ENCODE results near the gene SDK1. TPM values are rescaled to one million over a fixed set of nuclear protein-coding genes. Genes with fewer than 3 reads are reported as not detected.

SDK1 gene, protein sequence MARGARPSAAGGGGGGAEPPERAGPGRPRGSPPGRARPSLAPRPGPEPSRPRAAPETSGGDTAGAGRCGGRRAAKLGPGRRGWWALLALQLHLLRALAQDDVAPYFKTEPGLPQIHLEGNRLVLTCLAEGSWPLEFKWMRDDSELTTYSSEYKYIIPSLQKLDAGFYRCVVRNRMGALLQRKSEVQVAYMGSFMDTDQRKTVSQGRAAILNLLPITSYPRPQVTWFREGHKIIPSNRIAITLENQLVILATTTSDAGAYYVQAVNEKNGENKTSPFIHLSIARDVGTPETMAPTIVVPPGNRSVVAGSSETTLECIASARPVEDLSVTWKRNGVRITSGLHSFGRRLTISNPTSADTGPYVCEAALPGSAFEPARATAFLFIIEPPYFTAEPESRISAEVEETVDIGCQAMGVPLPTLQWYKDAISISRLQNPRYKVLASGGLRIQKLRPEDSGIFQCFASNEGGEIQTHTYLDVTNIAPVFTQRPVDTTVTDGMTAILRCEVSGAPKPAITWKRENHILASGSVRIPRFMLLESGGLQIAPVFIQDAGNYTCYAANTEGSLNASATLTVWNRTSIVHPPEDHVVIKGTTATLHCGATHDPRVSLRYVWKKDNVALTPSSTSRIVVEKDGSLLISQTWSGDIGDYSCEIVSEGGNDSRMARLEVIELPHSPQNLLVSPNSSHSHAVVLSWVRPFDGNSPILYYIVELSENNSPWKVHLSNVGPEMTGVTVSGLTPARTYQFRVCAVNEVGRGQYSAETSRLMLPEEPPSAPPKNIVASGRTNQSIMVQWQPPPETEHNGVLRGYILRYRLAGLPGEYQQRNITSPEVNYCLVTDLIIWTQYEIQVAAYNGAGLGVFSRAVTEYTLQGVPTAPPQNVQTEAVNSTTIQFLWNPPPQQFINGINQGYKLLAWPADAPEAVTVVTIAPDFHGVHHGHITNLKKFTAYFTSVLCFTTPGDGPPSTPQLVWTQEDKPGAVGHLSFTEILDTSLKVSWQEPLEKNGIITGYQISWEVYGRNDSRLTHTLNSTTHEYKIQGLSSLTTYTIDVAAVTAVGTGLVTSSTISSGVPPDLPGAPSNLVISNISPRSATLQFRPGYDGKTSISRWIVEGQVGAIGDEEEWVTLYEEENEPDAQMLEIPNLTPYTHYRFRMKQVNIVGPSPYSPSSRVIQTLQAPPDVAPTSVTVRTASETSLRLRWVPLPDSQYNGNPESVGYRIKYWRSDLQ (N-terminal part only)
- 0.25 TPM for polyA plus RNA-seq (2012; ENCODE audit: insufficient read depth, insufficient read length, low read depth)

DNA sequence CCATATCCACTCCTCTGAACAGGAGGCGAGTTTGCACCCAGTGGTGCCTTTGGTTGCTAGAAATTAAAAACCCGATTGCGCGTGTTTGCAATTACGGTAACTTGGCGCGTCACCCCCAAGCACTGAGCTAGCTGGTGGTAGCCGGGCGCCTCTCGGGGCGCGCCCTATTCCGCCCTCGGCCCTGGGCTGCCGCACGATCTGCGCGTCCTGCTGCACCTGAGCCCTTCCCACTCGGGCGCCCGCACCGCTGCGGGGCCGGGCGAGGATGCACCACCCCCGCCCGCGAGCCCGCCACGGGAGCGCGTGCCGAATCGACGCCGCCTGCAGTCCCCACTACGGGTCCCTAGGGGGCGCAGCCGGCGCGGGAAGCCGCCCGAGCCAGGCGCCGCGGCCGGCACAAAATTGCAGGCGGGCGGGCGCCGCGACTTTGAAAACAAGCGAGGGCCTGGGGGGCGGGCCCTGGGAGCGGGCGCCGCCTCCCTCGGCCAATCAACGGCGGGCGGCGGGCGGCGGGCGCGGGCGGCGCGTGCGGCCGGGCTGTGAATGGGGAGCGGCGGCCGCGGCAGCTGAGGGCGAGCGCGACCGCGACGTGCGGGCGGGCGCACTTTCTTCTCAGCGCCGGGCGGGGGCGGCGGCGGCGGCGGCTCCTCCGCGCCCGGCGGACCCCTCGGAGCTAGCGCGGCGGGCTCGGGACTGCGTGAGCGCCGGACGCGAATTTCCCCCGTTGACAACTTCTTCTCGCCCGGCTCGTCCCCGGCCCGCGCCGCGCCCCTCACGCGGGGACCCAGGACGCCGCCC is at the start of gene SDK1:
TSS of gene SDK1 (plus strand) at position 602 of the 798 bp plus-strand sequence. CDS start 335 bp downstream, outside the sequence.
- H3K27me3 ChIP-seq, result peaks cover 36% of the 10 kb centered on the region
- no peaks in the 10 kb centered on the region for H3K36me3 ChIP-seq
- H3K4me3 ChIP-seq (ENCODE audit: low read depth, low read length), result no peak within 1 kb of the TSS
- H3K9me3 ChIP-seq, result no peaks in the 10 kb centered on the region
- TF ChIP-seq, protein P1, sequence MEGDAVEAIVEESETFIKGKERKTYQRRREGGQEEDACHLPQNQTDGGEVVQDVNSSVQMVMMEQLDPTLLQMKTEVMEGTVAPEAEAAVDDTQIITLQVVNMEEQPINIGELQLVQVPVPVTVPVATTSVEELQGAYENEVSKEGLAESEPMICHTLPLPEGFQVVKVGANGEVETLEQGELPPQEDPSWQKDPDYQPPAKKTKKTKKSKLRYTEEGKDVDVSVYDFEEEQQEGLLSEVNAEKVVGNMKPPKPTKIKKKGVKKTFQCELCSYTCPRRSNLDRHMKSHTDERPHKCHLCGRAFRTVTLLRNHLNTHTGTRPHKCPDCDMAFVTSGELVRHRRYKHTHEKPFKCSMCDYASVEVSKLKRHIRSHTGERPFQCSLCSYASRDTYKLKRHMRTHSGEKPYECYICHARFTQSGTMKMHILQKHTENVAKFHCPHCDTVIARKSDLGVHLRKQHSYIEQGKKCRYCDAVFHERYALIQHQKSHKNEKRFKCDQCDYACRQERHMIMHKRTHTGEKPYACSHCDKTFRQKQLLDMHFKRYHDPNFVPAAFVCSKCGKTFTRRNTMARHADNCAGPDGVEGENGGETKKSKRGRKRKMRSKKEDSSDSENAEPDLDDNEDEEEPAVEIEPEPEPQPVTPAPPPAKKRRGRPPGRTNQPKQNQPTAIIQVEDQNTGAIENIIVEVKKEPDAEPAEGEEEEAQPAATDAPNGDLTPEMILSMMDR (IDR thresholded peaks at IDR 0.05; ENCODE audit: low read depth, low read length), result peak; percentile 59
- peak; percentile 92 for DNase-seq
- no peaks in the 10 kb centered on the region for H3K4me1 ChIP-seq

- Histone ChIP-seq H3K4me3 (ENCODE audit: low read depth, low read length) (no peak overlapping the region), H3K4me1 (no peaks in the 10 kb centered on the region), H3K36me3 (no peaks in the 10 kb centered on the region), H3K9me3 (no peaks in the 10 kb centered on the region), H3K27me3 (no peaks in the 10 kb centered on the region)
- TF ChIP-seq, protein P1 (IDR thresholded peaks at IDR 0.05; ENCODE audit: low read depth, low read length), result no peak
- no peak for DNase-seq
Measured at GRCh38 chr7:3254718-3255117, 46.3 kb upstream of the SDK1 start.

DNA sequence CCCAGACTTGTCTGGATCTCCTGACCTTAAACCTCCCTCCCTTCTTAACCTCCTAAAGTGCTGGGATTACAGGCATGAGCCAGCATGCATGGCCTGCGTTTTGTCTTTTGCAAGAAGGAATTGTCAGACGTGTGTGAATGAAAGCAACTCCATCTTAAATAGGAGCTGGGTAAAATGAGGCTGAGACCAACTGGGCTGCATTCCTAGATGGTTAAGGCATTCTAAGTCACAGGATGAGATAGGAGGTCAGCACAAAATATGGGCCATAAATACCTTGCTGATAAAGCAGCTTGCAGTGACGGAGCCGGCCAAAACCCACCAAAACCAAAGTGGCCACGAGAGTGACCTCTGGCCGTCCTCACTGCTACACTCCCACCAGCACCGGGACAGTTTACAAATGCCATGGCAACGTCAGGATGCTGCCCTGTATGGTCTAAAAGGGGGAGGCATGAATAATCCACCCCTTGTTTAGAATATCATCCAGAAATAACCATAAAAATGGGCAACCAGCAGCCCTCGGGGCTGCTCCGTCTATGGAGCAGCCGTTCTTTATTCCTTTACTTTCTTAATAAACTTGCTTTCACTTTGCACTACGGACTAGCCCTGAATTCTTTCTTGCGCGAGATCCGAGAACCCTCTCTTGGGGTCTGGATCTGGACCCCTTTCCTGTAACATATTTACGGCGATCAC is 41.2 kb upstream of the SDK1 start:
- no peaks in the 10 kb centered on the region for H3K4me1 ChIP-seq
- H3K27me3 ChIP-seq, result no peaks in the 10 kb centered on the region
- H3K36me3 ChIP-seq, result no peaks in the 10 kb centered on the region
- TF ChIP-seq, protein P1 (IDR thresholded peaks at IDR 0.05; ENCODE audit: low read depth, low read length), result no peak
- H3K4me3 ChIP-seq (ENCODE audit: low read depth, low read length), result no peak overlapping the region
- no peak for DNase-seq
- H3K9me3 ChIP-seq, result no peaks in the 10 kb centered on the region

DNA sequence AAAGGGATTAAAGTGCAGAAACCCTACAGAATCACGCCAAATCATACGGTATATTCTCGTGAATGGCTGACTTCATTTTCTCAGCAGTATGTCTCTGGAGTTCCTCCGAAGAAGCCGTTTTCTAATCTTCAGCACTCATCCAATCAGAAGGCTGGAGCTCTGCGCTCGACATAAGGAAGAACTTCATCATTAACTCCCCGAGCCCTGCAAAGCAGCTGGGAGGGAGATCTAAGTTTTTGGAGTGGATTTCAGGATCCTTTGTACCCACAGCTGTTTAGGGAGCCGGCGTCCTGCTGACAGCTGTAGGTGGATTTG is 40.7 kb upstream of the SDK1 start:
- TF ChIP-seq, protein P1 (IDR thresholded peaks at IDR 0.05; ENCODE audit: low read depth, low read length), result no peak

GRCh38 chr7:3264693-3265339 is 36.2 kb upstream of the SDK1 start:
- Histone ChIP-seq H3K4me3 (ENCODE audit: low read depth, low read length) (no peak overlapping the region), H3K36me3 (no peaks in the 10 kb centered on the region), H3K27me3 (no peaks in the 10 kb centered on the region), H3K4me1 (no peaks in the 10 kb centered on the region), H3K9me3 (no peaks in the 10 kb centered on the region)
- TF ChIP-seq, protein P1 (IDR thresholded peaks at IDR 0.05; ENCODE audit: low read depth, low read length), result no peak
- no peak for DNase-seq

More for the DNA sequence above, 40.7 kb upstream of the SDK1 start:
- Histone ChIP-seq H3K9me3 (no peaks in the 10 kb centered on the region), H3K4me3 (ENCODE audit: low read depth, low read length) (no peak overlapping the region), H3K4me1 (no peaks in the 10 kb centered on the region), H3K36me3 (no peaks in the 10 kb centered on the region), H3K27me3 (no peaks in the 10 kb centered on the region)
- no peak for DNase-seq
